GM19438 (cell line): Measurements from ENCODE around the gene RBM19.

Experiments used
- ATAC-seq: cut with Tn5 transposase; IDR thresholded peaks from one replicate; pipeline ENCODE4 v1.9.1; 2021; ENCODE audit warnings: low read depth; ENCODE audit not compliant: unreplicated experiment

Gene RBM19

GRCh38 chr12:113934060-113934814 is 31.9 kb downstream of the RBM19 start:
- ATAC-seq = no peak

- ATAC-seq = no peak
These were observed 32.8 kb downstream of the RBM19 start for GRCh38 chr12:113933201-113933786.

DNA sequence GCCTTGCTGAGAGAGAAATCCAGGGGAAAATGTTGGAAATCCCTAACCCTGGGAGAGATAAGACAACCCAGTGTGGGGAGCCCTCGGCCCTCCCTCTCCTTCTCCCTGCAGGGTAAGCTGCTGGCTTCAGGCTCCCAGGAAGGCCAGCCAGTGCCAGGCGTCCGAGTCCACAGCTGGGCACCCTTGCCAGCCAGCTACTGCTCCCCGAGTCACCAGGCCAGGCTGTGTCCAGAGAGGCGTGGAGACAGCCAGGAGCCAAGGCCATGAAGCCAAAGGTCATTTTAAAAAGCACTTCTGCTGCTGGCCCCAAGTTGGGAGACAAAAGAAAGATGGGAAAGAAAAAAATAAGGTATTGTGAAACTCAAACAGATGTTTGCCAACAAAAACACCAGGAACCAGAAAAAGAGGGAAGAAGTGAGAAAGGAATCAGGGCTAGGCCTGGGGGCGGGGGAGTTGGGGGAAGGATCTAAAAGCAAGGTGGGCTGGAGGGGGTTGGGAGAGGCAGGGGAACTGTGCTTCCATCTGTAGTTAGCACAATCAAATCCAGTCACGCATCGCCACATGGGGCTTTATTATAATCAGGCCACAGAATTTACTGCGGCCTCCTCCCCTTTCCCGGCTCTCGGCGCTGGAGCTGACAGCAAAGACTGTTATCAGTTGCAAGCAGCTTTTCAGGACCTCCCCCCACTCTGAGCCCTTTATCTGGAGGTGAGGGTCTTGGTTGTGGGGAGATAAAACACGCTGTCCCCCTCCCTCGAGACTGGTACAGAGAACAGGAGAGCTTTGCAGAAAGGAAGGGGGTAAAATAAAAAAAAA is 33.5 kb downstream of the RBM19 start:
- ATAC-seq = no peak

DNA sequence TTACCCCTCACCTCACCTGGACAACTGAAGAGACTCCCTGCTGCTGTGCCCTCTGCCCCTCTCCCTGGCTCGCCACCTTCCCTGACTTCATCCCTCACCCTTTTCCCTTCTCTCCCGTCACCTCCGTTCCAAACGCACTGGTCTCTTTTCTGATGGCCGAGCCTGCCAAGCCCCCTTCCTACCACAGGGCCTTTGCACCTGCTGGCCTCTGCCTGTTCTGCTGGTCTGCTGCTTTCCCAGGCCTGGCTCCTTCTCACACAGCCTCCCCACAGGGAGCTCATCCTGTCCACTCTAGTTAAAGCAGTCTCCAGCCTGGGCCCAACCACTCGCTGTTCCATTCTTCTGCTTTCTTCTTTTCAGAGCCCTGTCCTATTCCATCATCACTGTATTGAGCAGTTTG is 34.6 kb downstream of the RBM19 start:
- ATAC-seq = no peak

GRCh38 chr12:113930249-113930648 is 35.9 kb downstream of the RBM19 start:
- ATAC-seq = no peak

GRCh38 chr12:113929312-113929989 is 36.7 kb downstream of the RBM19 start:
- ATAC-seq = no peak

DNA sequence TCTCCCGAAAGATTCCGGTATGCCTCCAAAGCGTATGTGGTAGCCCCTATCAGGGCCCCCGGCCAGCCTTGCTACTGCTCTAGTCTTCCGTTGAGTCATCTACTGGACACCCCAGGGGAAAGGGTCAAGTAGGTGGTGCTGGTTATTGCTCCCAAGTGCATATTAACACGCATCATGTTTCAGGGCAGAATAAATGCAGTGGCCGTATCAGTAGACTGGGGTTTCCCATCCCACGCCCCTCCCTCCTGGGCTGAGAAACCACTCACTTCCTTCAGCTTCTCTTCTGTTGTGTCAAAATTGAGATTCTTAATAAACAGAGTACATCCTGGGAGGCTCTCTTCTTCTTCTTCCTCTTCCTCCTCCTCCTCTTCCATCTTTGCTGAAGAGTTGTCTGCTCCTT is 39.3 kb downstream of the RBM19 start:
- no peak for ATAC-seq

- no peak for ATAC-seq
These were observed 41.8 kb downstream of the RBM19 start for GRCh38 chr12:113924341-113924740.

DNA sequence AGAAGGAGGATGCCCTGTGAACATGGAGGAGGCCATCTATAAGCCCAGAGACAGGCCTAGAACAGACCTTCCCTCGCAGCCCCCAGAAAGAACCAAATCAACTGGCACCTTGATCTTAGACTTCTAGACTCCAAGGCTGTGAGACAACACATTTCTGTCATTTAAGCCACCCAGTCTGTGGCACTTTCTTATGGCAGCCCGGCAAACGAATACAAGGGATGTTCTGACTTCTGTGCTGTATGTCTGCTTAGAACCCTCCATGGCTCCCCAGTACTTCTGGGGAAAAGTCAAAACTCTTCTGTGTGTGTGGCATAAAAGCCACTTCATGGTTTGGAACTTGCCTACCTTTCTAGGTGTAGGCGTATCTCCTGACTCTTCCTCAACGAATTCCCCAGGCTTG is 42.9 kb downstream of the RBM19 start:
- ATAC-seq = no peak

DNA sequence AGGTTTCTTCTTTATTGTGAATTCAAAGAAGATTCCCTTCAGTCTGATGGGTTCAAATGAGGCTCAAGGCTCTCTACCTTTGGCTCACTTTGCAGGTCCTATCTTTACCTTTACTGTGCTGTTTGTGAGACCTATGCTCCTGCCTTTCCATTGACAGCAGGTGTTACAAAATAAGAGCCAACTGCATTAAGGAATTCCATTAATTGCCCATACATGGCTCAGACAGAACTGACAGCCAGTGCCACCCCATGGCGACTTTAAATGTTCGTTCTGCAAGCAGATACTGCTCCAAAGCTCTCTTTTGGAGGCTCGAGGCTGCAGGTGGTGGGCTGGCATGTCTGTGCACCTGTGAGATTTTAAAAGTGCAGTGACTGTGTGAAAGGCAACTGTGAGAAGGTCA is 44.7 kb downstream of the RBM19 start:
- ATAC-seq = no peak

DNA sequence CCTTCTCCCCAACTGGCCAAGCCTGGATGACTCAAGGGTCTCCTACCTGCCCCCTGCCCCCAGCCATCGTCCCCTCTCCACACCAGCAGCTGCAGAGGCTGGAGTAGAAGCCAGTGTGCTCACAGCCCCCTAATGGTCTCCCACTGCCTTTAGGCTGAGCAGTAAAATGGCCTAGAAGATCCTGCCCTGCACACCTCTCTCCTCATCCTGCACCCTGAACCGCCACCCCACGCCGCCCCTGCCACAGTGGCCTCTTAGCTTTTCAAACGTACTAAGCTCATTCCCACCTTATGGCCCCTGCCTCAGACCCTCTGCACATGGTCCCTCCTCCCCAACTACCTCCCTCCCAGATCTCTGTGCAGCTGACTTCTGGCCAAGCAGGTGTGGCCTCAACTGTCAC is 46.3 kb downstream of the RBM19 start:
- ATAC-seq = no peak

DNA sequence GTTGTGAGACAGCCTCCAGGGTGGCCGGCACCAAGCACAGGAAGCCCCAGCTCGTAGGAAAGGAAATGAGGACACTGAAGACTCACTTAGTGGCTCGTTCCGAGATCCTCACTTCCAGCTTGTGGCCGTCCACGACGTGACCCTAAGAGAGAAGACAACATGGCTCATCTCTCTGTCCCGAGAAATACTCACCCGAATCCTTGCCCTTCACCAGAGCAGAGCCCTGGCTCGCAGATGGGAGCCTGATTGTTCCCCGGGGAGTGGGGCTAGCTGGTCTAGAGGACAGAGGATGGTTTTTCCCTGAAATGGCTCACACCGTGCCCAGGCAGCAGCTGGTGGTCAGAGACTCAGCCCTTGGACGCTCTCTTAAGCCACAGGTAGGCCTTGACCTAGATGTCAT is 47.8 kb downstream of the RBM19 start:
- ATAC-seq = no peak

DNA sequence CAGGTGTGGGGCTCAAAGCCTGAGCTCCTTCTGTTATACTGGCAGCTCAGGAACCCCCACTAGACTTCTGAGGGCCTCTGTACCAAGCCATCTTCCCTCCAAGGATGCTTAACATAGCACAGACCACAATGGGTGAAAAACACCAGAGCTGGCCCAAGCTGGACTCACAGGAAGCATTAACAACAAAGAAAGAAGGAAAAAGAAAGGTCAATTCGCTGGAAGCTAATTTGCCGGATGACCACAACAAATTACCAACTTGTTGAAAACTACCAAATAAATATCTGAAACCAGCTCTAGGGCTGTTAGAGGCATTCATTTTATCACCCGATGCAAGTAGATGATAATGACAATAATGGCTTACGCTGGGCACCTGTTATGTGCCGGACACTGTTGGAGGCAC is 48.7 kb downstream of the RBM19 start:
- no peak for ATAC-seq

DNA sequence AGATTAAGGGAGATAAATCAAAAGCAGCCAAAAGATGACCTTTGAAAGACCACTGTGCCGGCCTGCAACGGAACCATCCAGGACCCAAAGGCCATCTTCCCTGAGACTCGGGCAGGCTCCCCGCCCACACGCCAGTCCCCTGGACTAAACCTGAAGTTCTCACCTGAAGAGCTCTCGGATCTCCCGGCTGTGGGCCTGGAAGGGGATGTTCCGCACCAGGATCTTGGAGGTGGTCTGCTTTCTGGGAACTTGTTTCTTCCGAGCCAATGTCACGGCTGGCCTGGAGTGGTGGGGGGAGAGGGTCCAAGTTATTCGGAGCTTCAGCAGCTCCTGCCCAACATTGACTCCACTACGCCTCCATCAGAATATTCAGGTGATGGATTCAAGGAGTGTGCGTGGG is 51.3 kb downstream of the RBM19 start:
- ATAC-seq = no peak

DNA sequence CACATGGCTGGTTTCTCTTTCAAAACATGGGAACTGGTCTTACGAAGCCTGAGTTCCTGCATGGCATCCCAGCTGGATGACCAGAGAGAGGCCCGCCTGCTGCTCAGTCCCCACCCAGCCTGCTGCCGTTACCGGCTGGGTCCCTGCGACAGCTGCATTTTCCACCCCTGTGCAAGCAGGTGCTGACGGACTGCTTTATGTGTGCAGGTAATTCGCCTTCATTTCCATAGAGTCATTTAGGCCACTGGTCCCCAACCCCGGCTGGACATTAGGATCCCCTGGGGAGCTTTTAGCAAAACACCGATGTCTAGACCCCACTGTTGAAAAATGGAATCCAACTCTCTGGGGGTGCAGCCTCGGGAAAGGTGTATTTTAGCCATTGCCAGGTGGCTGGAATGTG is 51.9 kb downstream of the RBM19 start:
- ATAC-seq = no peak

- no peak for ATAC-seq
These were observed 53.3 kb downstream of the RBM19 start for GRCh38 chr12:113912760-113913329.

- ATAC-seq = no peak
These were observed 54.0 kb downstream of the RBM19 start for GRCh38 chr12:113911971-113912759.

DNA sequence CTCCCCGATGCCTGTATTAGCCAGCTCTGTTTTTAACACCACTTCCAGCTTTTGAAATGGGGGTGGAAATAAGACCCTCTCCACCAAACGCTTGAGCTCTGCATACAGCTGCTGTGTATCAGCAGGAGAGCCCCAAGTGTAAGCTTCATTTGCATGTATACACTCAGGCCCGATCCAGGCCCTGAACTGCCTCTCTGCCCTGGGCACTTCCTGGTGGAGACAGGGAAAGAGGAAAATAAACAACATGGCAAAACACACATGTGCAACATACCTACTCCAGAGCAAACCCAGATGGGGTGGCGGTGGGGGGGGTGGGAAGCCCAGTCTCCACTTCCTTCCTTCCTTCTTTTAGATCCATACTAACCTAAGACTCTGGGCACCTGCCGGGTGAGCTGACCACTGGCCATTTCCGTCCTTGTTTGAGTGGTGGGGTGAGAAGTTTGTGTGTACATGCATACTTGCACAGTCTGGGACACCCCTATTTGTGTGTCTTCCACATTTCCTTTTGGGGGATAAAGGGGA is 55.3 kb downstream of the RBM19 start:
- ATAC-seq = no peak

GRCh38 chr12:113909776-113910420 is 56.2 kb downstream of the RBM19 start:
- no peak for ATAC-seq
